Stimulated activated CD4-positive, alpha-beta T cell treated with anti-CD3 and anti-CD28 coated beads, Interleukin-2, amount 100 ng/mL, for 48 hours (primary cell): Measurements from ENCODE around the gene ITPR1.

ENCODE experiments used
- DNase-seq, 2 donors: peaks; one replicate each; pipeline ENCODE4 v3.0.0-alpha.2; 2020

Gene ITPR1

DNA sequence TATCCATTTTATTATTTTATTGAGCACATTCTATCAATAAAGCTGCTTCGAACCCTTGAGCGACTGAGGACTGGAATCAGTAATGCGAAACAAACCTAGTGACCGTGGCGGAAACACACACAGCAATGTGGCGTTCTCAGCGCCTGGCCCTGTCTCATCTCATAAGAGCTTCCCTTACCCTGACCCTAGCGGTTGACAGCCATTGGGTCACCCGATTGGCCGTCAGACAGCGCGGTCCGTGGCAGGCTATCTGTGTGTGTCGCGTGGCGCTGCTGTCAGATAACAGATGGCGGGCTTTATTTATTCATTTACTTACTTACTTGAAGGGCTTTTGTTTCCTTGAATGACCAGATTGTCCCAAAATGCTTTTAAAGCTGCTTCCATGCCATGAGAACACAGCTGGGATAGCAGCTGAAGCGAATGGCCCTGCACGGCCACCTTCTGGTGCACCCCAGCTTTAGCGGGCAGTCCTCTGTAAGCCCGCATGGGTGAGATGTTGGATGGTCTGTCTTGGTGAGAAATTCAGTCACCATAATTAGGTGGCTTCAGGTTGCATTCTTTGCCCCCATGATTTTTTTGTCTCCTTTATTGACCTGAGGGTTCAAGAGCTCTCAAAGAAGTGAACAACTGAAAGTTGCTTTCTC lies 270.6 kb downstream of the ITPR1 start:
- no peak for DNase-seq

DNA sequence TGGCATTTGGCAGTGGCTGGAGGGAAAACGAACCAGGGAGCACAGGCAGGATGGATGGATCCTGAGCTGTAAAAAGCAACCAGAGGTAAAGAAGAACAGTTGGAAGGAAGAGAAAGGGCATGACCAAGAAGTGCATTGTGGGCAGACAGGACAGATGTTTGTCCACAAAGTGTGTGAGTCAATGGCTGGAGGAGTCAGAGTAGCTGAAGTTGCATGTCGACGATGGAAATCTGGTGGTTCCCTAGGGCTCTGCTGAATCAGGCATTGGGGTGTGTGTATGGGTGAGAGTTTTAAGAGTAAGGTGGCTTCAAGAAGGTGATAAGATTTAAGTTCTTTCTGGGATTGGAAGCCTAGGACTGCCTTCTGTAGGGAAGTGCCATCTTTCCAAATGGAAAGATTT lies 272.1 kb downstream of the ITPR1 start:
- DNase-seq: no peak

DNA sequence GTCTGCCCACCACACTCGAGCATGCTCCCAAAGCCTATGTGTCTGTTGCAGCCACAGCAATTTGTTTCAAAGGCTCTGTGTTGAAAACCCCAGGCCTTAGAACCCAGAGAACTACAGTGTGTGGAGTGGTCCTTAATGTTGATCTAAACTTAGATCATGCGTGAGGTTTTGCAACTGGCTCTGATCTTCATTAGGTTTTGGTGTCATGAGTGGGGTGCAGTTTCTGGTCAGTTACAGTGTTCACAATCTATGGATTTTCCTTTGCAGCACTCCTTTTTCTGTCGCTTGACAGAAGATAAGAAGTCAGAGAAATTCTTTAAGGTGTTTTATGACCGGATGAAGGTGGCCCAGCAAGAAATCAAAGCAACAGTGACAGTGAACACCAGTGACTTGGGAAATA lies 273.1 kb downstream of the ITPR1 start:
- no peak for DNase-seq

DNA sequence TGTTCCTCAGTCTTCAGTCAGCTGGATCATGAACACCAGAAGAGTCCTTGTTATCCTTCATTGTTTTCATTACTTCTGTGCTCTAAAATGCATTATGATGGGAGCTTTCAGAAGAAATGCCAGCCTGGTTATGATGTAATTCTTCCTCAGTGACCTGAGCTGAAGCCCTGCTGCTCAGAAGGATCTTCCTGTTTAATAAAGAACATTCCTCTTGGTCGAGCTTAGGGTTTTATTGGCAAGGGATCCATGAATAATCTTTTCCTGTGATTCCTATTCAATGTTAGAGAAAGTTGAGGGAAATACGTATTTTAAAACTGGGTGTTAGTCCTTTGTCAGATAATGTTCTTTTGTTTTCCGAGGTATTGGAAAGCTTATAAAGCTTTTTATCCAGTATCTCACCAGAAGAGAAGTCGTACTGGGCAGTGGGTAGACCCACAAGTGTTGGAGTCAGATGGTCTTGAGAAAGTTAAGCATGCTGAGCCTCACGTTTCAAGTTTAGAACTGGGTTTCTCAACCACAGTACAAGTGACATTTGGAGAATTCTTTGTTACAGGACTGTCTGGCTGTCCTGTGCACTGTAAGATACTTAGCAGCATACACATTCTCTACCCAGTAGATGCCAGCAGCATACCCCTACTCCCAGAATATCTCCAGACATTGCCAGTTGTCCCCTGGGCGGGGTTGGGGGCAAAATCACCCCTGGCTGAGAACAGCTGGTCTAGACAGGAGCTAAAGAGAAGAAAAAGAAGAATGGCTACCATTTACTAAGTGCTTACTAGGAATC lies 273.8 kb downstream of the ITPR1 start:
- DNase-seq: no peak

DNA sequence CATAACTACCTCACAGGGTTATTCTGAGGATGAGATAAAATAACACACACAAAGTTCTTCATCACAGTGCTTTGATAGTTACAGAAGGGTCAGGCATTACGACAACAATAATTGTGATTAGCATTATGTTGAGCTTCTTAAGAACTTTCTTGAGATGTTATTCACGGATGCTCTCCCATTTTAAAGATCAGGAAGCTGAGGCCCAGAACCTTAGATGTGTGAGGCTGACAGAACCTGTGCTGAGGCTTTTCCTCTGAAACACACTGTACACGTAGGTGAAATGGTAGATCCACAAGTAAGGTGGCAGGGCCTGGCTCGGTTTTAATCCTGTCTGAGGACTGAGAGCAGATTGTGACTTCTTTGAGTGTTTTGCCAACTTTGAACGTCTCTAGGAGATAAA lies 274.9 kb downstream of the ITPR1 start:
- DNase-seq: no peak

DNA sequence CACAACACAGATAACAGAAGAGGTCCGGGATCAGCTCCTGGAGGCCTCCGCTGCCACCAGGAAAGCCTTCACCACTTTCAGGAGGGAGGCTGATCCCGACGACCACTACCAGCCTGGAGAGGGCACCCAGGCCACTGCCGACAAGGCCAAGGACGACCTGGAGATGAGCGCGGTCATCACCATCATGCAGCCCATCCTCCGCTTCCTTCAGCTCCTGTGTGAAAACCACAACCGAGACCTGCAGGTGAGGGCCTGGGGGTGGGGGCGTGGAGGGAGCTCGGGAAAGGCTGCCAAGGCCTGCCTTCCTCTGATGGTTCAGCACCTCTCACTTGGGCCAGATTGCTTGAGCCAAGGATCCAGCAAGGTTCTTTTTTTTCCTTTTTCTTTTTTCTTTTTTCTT lies 275.4 kb downstream of the ITPR1 start:
- DNase-seq: no peak

DNA sequence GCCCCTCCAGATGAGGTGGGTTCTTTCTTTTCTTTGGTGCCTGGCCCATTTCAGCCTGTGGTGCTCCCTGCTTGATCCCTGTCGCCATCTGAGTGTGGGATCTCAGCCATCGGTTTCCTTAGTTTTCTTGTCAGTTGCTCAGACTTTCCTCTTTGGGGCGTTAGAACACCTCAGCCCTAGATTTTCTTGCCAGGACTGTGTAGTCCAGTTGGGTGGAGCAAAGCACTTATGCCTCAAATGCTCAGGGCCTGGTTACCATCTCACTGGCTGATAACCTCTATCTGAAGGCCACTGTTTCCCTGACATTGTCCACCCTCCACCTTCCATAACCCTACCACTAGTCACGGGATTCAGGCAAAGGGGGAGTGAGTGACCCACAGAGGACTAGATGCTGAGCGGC lies 277.4 kb downstream of the ITPR1 start:
- no peak for DNase-seq

DNA sequence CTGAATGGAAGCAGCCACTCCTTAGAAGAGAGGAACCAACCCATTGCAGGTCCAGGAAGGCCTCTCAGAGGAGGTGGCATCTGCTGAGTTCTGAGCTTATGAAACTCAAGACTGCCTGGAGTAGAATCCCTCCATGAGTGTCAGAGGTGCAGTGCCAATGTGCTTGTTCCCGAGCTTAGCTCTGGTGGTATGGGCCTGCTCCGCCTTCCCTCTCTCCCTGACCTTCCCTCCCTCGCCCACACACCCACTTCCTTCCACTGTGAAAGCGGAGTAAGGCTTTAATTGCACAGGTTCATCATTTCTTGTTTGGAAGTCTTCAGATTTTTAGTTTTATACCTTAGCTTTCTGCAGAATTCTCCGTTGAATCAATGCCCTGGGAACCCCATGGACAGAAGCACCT lies 278.1 kb downstream of the ITPR1 start:
- DNase-seq: no peak

DNA sequence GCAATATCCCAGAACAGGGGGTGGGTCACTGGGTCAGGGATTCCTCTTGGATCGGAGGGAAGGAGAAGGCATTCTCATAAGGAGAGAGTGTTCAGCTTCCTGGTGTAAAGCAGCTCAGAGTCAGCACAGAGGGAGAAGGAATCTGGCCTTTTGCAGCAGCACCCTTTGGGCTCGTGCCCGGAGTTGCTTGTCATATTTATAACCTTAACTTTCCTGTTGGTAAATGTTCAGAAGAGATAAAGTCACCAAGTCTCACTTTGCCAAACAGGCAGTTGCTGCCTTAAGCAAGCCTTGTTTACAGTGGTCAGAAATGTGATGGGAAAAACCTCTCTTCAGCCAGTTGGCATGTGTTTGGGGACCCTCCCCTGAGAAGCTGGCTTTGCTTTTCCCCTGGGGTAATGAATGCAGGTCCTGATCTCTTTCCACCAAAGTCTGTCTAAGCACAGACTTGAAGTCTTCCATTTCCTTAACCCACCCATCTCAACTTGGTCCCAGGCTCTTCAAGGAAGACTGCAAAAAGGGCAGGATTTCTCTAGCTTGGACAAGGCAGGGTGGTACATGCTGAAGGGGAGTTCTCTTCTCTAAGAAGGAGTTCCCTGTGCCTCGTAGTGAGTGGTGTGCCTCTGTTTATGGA lies 279.1 kb downstream of the ITPR1 start:
- no peak for DNase-seq

DNA sequence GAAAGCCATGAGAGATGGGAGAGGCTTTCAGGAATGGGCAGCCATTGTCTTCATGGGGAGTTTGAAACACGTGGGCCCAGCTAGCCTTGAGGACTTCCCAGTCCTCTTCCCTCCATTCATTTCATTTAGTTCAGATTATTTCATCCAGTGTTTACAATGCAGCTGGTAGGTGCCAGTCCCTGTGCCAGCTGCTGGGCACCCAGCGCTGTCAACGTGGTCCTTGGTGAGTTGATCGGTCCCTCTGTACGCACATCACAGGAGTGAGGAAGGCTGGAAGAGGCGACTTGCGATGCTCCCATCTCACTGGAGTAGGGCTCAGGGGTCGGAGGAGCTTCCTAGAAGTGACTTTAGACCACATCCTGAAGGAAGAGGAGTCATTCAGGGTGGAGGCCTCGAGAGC lies 279.7 kb downstream of the ITPR1 start:
- no peak for DNase-seq

DNA sequence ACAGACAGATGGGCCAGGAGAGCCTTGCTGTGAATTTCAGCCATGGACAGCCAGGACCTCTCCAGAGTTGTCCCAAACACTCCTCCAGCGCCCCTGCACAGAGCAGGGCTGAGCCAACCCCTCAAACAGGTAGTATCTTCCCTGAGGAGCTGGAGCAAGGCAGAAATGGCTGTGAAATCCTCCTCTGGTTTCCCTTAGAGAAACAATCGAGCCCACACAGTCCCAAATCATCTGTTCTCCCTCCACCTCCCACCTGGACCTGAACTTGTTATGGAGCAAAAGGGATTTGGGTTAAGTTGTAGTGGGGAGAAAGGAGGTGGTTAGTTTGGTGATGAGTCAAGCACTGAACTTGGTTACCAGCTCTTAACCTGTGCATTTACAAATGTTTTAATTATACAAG lies 280.4 kb downstream of the ITPR1 start:
- DNase-seq: no peak

DNA sequence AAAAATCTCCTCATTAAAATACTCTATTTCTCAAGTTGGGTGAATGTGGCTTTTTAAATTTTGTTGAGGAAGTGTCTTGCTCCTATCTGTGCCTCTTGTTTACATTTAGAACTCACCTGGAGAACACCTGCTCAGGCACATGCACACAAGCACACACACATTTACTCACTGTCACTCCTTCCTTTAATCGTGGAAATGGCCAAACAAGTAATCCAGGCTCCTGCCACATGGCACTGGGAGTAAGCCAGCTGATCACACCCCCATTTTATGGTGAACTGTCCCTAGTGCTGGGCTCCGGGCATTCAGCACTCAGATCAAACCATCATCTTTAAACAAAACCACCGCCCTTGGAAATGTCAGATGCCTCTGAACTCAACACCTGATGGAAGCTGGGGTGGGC lies 281.4 kb downstream of the ITPR1 start:
- no peak for DNase-seq

DNA sequence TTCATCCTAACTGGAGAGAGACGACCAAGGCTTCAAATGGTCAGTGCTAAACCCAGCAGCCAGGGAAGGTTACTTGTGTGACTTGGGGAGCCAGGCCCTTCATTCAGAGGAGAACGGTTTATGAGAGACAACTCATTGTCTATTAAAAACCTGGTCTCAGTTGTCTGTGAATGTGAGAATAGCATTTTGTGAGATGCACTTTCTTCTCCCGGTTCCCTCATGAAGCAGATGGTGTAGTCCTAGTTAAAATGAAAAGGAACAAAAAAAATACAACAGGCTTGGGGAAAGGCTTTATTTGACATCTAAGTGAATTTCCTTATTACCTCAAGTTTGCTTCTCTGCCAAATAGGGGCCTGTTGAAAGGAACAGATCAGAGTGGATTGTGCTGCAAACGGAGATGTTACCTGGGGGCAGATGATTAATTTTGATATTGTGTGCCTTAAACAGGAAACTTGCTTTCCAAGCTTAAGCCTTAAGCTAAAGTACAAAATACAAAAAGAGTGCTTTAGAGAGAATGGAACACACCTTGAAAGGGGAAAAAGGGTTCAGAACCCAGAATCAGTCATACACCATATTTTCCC lies 283.3 kb downstream of the ITPR1 start:
- DNase-seq: no peak

DNA sequence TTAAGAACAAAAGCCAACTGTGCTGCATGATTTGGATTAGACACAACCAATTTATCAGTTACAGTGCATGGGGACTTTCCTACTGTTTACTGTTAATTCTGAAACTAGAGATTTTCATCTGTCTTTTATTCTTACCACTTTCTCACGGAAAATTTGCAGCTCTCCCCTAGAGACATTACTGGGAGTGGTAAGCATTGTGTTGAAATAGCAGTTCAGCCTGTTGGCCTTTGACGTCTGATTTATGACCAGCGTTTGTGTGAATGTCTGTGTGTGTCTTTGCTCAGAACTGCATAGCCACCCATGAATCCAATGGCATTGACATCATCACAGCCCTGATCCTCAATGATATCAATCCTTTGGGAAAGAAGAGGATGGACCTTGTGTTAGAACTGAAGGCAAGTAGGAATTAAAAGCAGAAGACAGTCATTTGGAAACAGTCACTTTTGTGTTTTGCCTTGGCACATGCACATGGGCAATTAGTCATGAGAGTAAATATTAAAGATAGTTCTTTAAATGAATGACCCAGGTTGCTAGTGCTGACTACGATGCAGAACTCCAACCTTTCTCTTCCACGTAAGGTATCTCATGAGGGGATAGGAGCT lies 283.9 kb downstream of the ITPR1 start:
- no peak for DNase-seq

DNA sequence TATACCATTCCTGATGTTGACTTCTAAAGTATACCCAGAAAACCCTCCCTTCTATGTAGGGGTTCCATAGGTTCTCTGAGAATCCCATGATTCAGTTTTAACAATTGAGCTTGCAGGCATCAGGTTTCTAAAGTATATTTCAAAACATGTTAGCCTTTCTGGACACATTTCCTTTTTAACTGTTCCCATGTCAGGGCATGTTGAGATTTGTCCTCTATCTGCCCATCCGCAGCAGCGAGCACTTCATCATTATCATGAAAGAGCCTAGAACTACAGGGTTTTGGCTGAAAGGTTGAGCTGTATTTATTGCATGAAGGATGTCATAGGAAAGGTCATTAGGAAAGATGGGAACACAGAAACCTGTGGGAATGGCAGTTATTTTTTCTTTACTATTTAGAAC lies 285.0 kb downstream of the ITPR1 start:
- DNase-seq: no peak

DNA sequence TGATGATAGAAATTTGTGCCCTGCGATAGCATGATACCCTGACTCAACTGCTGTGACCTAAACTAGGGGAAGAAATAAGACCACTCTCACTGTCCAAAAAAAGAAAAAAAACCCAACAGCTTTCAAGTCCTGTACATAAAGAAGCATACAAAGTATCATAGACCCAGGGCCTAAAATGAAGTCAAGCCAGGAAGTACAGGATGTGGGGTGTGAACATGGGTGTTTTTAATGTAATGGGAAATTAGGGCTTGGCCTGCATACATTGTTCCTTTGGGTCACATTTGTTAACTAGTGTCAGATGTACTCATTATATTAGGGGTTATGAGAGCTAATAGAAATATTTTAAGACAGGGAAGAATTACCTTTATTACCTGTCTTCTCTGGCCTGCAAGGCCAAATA lies 285.6 kb downstream of the ITPR1 start:
- DNase-seq: no peak

DNA sequence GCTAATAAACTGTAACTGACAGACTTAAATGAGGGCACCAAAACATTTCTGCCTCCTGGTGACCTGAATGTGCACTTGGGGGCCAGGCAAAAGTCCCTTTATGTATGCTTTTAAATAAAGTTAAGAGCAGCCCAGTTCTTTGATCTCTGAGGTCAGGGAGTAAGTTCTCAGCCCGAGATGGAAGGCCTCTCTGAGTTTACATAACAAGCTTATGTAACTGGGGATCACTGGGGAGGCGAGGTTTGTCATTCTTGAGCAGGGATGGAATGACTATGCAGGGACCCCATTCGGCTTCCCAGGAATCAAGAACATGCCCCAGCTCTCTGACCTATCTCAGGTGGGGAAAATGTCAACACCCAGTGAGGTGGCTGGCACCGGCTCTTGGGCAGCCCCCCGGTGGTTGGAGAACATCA lies 287.4 kb downstream of the ITPR1 start:
- DNase-seq: no peak

DNA sequence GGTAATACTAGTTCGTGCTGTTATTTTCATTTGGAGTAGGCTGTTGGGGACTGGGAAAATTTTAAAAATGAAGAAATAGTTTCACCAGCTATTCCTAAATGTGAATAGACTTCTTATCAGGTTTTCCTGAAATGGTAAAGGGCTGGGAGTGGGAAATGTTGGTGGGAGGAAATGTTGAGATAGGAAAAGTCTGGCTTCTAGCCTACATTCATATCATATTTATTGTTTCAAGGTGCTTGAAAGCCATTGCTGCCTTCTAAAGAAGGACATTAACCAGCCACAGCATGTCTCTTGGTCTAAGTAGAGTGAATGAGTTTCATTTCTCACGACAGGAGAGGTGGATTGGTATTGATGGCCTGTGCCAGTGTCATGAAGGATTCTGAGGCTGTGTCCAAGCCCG lies 288.9 kb downstream of the ITPR1 start:
- DNase-seq: no peak

DNA sequence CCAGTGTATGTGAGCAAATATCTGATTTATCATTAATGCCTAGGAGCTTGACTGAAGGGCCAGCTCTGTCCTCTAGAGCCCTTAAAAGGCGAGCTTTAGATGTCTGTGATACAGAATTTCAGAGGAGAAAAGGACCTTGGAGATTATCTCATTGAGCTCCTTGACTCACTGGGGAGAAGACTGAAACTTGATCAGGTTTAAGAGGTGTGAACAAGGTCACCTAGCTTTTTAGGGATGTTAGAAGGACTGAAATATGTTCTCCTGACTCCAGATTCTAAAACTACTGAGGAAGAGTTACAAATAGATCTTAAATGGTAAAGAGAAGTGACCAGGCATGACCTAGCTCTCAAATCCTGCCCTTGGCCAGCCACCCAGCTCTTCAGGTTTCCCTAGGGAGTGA lies 292.4 kb downstream of the ITPR1 start:
- no peak for DNase-seq

DNA sequence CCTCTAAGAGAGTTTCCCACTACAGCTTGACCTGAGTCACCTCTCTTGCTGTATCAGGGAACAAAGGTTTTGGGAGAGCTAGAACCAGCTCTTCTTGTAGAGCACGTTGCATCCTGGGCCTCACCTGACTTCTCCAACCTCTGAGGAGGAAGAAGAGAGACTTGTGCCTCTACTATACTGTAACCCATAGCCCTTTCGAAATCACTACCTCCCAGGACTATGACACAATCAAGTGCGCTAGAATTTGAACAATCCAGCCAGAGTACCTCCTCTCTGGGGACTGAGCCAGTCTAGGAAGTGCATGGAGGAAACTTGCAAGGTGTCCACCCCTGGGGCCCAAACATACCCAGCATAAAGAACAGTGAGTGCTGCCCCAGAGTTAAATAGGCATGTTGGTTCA lies 293.3 kb downstream of the ITPR1 start:
- no peak for DNase-seq

DNA sequence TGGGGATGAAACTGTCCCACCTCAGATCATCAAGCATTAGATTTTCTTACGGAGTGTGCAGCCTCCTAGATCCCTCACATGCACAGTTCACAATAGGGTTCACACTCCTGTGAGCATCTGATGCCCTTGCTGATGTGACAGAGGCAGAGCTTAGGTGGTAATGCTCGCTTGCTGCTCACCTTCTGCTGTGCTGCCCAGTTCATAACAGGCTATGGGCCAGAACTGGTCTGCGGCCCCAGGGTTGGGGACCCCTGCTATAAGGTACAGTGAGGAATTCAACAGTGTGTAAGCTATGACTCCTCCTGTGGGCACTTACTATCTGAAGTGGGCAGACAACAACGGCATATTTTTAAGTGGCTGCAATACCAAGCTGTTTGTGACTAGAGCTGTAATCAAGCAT lies 298.2 kb downstream of the ITPR1 start:
- no peak for DNase-seq

DNA sequence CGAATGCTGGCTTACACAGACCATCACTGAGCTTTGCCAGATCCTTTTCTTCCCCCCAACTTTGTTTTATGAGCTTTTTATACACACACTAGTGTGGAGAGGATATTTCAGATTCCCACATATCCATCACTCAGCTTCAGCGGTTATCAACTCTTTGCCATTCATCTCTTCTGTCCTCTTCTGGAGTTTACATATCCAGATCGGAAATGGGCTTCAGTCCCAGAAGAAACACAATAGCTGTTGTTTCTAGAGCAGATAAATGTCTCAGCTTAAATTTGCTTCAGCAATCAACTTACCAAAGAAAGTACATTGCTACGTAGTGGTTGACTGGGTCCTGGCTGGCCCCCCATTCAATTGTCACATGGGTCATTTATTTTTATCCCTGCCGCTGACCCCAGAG lies 300.2 kb downstream of the ITPR1 start:
- DNase-seq: no peak

DNA sequence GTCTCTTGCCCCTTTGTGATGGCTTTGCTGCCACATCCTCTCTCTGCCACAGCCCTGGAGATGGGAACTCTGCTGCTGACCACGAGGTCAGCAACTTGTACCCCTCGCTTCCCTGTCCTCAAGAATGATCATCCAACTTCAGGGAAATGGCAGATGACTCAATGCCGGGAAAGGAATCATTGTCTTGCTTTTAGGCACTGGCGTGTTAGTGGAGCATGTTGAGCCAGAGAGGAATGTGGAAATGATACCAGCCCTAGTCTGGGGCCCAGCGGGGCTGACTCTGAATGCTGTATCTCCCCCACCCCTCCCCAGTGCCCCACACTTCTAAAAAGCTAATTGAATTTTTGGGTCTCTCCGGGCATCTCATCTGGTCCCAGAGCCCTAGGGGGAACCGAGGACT lies 301.2 kb downstream of the ITPR1 start:
- no peak for DNase-seq

DNA sequence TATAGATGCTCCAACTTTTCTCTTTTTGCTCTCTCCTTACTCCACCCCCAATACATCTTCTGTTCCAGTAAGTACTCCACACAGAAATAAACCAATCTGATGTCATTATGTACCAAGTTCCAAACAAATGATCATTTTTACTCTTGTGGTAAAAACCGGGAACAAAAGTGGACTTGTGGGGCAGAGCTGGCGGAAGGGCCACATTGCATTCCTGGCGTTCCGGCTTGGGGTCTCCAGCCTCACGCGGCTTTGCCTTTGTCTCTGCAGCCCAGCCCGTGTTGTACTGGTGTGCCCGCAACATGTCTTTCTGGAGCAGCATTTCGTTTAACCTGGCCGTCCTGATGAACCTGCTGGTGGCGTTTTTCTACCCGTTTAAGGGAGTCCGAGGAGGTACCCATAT lies 301.6 kb downstream of the ITPR1 start:
- DNase-seq: no peak
